NCI-H1092 (cell line): ENCODE results near the gene PLEKHD1.
"Not testable (repeated sequence)": the region's sequence is repeated elsewhere in the genome, so short reads cannot be mapped to it uniquely, and the experiment has no call there.

ENCODE experiments used
- DNase-seq: peaks from one replicate; lab custom pipeline; 2025; lab: John Stamatoyannopoulos, UW

PLEKHD1 gene

DNA sequence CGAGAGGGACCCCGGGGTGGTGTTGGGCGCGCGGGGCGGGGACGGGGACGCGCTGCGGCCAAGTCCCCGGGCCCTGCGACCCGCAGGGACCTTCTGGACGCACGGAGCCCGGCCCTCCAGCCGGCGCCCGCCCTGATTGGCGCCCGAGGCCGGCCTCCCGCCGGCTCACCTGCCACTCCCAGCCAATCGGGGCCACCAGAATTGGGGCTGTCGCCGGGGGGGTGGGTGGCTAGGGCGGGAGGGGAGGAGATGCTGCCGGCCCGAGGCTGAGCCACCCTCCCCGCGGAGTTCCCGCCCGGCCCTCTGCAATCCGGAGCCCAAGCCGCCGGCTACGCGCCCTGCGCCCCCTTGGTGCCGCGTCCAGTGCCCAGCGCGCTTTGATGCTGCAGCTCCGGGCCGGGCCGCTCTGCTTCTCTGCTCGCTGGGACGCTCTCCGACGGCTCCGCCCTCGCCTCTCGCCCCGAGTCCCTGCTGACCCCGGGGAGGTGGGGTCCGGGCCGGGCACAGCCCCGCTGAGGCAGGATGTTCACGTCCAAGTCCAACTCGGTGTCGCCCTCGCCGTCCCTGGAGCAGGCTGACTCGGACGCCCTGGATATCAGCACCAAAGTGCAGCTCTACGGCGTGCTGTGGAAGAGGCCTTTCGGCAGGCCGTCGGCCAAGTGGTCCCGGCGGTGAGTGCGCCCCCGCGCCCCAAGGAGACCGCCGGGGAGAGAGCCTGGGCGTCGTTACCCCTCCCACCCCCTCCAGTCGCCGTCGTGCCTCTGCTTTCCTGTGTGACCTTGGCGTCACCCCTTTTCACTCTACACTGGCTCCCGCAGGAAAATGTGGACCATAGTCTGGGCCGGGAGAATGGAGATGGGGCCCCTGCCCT lies at the start of gene PLEKHD1:
TSS of gene PLEKHD1 (plus strand) at position 285 of the 871 bp plus-strand sequence. CDS start at position 523, 238 bp downstream.
- DNase-seq, result no peak

DNA sequence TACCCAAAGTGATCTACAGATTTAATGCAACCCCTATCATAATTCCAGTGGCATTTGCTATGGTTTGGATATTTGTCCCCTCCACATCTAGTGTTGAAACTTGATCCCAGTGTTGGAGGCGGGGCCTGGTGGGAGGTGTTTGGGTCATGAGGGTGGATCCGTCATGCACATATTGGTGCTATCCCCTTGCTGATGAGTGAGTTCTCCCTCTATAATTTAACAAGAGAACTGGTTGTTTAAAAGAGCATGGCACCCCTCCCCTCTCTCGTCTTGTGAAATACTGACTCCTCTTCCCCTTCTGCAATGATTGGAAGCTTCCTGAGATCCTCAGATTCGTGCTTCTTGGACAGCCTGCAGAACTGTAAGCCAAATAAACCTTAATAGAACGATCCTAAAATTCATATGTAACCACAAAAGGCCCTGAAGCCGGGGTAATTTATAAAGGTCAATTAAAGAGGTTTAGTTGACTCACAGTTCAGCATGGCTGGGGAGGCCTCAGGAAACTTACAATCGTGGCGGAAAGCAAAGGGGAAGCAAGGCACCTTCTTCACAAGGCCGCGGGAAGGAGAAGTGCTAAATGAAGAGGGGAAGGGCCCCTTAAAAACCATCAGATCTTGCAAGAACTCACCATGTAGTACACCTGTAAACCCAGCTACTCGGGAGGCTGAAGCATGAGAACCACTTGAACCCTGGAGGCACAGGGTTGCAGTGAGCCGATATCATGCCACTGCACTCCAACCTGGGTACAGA lies 44.8 kb upstream of the PLEKHD1 start:
- DNase-seq, result no peak

- DNase-seq, result no peak
These were observed 42.6 kb upstream of the PLEKHD1 start for GRCh38 chr14:69441948-69442347.

DNA sequence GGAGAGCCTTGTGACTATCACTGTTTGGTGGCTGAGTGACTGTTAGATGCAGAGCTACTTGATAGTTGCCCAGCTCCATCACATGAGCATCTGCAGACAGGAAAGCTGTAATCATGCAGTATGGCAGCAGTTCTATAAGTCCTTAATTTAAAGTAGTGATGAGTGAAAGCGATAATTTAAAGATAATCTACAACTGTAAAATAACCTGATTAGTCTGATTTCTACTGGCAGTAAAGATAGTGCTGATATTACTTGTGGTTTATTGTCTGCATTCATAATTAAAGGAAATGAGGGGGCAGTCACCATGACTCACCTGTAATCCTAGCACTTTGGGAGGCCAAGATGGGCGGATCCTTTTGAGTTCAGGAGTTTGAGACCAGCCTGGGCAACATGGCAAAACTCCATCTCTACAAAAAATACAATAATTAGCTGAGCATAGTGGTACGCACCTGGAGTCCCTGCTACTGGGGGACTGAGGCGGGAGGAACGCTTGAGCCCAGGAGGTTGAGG lies 41.2 kb upstream of the PLEKHD1 start:
- DNase-seq, result no peak

GRCh38 chr14:69449216-69449615 lies 35.3 kb upstream of the PLEKHD1 start:
- DNase-seq, result no peak

DNA sequence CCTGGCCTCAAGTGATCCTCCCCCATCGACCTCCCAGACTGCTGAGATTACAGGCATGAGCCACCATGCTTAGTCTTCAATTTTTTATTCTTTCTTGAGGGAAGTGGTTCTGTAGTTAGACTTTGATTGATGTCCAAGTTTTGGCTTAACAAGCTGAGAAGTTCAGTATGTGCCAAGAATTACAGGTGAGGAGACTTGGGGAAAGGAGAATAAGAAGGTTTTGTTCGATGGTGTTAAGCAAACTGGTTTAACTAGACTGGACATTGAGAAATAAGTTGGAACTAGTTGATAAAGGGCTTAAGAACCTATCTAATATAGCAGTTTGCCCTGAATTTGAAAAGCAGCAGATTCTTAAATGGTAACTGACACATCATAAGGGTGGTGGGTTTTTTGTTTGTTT lies 32.6 kb upstream of the PLEKHD1 start:
- no peak for DNase-seq

GRCh38 chr14:69458350-69458749 lies 26.2 kb upstream of the PLEKHD1 start:
- DNase-seq, result no peak

- no peak for DNase-seq
These were observed 25.4 kb upstream of the PLEKHD1 start for GRCh38 chr14:69459122-69459521.

GRCh38 chr14:69460093-69460701 lies 24.3 kb upstream of the PLEKHD1 start:
- peak; percentile 53 for DNase-seq

DNA sequence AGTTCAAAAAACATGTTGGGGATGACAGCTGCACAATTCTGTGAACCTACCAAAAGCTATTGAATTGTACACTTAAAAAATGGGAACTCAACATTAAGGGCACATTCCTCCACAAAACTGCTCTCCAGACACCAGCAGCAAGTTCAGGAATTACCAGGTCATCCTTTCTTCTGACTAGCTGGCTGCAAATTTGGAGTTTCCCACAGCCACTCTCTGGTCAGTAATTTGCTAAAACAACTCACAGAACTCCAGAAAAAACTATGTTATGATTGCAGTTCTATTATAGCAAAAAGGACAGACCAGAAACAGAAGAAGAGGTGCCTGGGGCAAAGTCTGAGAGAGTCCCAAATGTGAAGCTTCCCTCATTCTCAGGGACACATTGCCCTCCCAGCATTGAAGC lies 20.1 kb upstream of the PLEKHD1 start:
- DNase-seq, result no peak

DNA sequence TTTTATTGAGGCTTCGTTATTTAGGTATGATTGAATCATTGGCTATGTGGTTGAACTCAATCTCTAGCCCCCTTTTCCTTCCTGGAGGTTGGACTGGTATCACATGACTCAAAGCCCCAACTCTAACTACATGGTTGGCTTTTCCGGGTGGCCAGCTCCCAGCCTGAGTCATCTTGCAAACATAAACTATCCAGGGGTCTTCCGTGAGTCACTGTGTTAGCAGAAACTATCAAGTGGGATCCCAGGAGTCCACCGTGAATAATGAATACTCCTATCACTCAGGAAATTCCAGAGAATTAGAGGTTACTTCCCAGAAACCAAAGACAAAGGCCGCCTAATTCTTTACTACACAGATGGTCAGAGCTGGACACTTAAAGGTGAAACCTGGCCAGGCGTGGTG lies 19.7 kb upstream of the PLEKHD1 start:
- DNase-seq, result no peak

GRCh38 chr14:69468949-69469348 lies 15.6 kb upstream of the PLEKHD1 start:
- DNase-seq, result no peak

GRCh38 chr14:69471436-69471835 lies 13.1 kb upstream of the PLEKHD1 start:
- no peak for DNase-seq

- no peak for DNase-seq
These were observed 12.6 kb upstream of the PLEKHD1 start for GRCh38 chr14:69471916-69472315.

- no peak for DNase-seq
These were observed 11.3 kb upstream of the PLEKHD1 start for GRCh38 chr14:69473260-69473659.

DNA sequence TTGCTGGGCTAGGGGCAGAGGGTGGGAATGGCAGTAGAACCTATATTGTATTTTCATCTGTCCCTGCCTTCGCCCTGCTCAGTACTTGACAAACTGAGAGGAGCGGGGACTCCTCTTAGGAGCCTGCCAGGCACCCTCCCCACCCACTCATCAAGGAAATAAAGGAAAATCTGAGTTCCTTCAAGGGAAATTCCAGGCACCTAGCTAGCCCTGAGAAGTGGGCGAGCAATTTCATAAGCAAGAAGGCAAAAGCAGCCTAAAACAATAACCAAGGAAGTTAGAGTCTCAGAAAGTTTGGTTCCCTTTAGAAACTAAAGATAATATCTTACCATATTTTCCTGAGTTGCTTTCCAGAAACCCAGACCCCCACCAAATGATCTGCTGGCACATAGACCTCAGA lies 10.6 kb upstream of the PLEKHD1 start:
- no peak for DNase-seq

DNA sequence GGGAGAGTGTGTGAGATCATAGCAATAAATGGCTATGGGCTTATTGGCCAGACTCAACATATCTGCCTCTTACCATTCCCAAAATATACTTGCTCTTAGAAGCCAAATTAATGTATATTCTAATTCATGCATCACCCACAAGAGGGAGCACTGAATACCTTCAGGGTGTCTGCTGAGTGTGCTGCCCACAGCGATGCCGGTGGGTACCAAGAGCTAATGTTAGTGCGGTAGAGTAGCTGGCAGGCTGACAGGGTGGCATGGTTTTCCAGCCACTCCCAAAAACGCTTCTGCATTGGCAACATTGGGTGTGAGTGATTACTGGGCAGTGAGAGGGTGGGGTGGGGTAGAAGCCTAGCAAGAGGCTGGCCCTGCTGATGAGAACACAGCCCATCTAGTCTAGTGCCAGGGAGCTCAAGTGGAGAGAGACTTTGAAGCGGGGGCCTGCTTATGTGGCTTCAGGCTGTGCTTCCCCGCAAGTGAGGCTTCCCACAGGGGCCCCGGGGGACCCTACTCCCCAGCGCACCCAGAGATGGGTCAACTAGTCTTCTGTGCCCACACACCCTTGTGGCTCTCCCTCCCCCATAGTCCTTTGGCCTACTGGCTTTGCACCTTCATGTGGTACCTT lies 9.2 kb upstream of the PLEKHD1 start:
- peak; percentile 26 for DNase-seq

GRCh38 chr14:69476824-69477450 lies 7.6 kb upstream of the PLEKHD1 start:
- not testable (repeated sequence) for DNase-seq

DNA sequence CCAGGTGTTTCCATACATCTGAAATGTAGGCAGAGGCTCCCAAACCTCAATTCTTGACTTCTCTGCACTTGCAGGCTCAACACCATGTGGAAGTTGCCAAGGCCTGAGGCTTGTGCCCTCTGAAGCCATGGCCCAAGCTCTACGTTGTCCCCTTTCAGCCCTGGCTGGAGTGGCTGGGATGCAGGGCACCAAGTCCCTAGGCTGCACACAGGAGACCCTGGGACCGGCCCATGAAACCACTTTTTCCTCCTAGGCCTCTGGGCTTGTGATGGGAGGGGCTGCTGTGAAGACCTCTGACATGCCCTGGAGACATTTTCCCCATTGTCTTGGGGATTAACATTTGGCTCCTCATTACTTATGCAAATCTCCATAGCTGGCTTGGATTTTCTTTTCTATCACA lies 6.5 kb upstream of the PLEKHD1 start:
- not testable (repeated sequence) for DNase-seq

DNA sequence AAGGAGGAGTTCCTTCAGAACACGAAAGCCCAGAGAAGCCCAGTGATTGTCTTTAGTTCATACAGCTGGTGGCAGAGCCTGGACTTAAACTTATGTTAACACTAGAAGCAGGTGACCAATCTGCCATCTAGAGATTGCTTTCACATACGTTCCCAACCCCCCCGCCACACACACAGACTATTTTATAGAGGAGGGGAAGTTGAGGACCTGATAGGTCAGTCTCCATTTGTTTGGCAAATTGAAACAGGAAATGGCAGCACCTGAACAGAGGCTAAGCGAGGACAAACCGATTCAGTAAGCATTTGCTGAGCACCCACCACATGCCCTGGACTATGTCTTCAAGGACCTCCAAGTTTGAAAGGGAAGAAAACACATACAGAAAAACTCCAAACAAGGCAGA lies 4.8 kb upstream of the PLEKHD1 start:
- no peak for DNase-seq

DNA sequence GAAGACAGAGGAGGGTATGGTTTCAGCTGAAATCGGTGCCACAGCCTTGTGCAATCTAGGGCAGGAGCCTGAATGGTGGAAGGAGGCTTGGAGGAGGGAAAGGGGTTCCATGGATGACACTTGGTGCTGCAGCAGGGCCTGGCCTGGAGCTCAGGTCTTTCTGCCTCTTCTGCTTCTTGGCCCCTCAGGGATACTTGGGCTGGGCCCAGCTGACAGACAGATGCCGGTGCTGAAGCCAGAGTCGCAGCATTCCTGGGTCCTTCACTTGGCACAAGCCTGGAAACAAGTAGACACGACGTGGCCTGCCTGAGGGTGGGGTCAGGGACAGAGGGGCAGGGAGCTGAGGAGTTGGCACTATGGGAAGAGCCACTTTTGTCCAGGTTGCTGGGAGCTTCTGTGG lies 4.4 kb upstream of the PLEKHD1 start:
- no peak for DNase-seq
